GM06990 (cell line): ENCODE data around the gene RB1.
A peak's percentile ranks its signal among the peaks of the same experiment; 100 is the strongest.

Source experiments
- DNase-seq: peaks from one replicate; pipeline ENCODE4 v3.0.0-alpha.2; 2011; ENCODE audit not compliant: insufficient read length; ENCODE audit errors: extremely low read depth
- H3K27me3 ChIP-seq: replicated peaks from 2 replicates; pipeline ENCODE4 v1.6.0; 2011; ENCODE audit warnings: low read length; ENCODE audit not compliant: control insufficient read depth, insufficient read depth
- H3K36me3 ChIP-seq: 2 replicates; pipeline ENCODE4 v1.5.1; 2011; ENCODE audit warnings: low read length; ENCODE audit not compliant: control insufficient read depth, insufficient read depth
- H3K4me3 ChIP-seq: replicated peaks from 2 replicates; pipeline ENCODE4 v1.5.1; 2011; ENCODE audit warnings: low read depth, mild to moderate bottlenecking, control low read depth, low read length
- CTCF ChIP-seq: IDR thresholded peaks from 2 replicates; pipeline ENCODE4 v1.5.1; 2011; ENCODE audit warnings: low read length, control low read depth, mild to moderate bottlenecking, inconsistent platforms; ENCODE audit not compliant: insufficient read depth, poor library complexity, severe bottlenecking

RB1 gene

GRCh38 chr13:48528720-48529119 is 225.2 kb downstream of the RB1 start:
- no peaks in the 10 kb centered on the region for H3K27me3 ChIP-seq
- TF ChIP-seq CTCF, result no peak
- H3K4me3 ChIP-seq, result no peak overlapping the region
- DNase-seq, result peak; percentile 55
- H3K36me3 ChIP-seq, result no peaks in the 10 kb centered on the region

GRCh38 chr13:48530833-48531232 is 227.3 kb downstream of the RB1 start:
- Histone ChIP-seq H3K4me3 (peak overlapping the region; percentile 12), H3K36me3 (no peaks in the 10 kb centered on the region), H3K27me3 (no peaks in the 10 kb centered on the region)
- peak; percentile 25 for DNase-seq
- TF ChIP-seq CTCF, result no peak
